ENCODE data around the gene CASKIN2.

DNA sequence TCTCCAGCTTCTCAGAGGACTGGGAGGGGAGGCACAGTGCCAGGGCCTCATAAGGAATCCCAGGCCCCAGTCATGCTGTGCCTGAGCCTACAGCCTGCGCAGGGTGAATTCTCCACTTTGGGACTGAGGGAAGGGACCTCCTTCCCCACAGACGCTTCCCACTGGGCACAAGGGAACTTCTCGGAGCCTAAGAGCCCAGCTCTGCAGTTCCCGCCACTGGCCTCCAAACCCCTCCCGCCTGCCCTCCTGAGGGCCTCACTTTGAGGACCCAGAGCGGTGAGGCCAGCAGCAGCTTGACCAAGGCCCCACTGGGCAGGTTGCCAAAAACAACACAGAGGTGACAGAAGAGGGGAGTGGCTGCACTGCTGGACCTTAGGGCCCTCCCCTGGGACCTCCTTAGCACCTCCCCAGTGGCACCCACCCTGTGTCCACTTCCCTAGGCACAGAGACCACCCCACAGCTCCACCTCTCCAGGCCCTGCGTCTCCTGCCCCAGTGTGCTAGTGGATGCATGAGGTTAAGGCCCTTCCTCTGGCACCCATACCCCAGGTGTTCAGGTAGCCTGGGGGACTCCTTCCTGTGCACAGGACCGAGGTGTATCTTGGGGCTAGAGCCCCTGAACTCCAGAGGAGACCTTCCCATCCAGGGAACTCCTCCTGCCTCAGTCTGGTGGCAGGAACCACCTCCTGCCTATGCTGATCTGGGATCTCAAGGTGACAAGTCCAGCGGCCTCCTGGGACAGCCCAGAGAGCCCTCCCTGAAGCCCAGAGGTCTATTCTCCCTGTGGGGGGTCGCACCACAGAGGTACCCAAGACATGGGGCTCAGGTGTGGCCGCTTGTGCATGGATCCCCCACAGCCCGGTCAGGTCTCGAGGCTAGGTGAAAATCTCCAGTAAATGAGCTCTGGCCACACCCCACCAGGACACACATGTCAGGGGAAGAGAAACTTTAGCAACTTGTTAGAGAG is 3.4 kb downstream of the CASKIN2 start:
- TF ChIP-seq, protein P1, sequence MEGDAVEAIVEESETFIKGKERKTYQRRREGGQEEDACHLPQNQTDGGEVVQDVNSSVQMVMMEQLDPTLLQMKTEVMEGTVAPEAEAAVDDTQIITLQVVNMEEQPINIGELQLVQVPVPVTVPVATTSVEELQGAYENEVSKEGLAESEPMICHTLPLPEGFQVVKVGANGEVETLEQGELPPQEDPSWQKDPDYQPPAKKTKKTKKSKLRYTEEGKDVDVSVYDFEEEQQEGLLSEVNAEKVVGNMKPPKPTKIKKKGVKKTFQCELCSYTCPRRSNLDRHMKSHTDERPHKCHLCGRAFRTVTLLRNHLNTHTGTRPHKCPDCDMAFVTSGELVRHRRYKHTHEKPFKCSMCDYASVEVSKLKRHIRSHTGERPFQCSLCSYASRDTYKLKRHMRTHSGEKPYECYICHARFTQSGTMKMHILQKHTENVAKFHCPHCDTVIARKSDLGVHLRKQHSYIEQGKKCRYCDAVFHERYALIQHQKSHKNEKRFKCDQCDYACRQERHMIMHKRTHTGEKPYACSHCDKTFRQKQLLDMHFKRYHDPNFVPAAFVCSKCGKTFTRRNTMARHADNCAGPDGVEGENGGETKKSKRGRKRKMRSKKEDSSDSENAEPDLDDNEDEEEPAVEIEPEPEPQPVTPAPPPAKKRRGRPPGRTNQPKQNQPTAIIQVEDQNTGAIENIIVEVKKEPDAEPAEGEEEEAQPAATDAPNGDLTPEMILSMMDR (conservative IDR thresholded peaks at IDR 0.05; ENCODE audit: low read length): no peak
- TF ChIP-seq EZH2phosphoT487 (IDR thresholded peaks at IDR 0.05; ENCODE audit: borderline replicate concordance, low read depth, low read length): no peak

Data from OCI-LY7 (cell line).